HG03460 (cell line): ENCODE results near the gene ING3.
"Not testable (repeated sequence)": the region's sequence is repeated elsewhere in the genome, so short reads cannot be mapped to it uniquely, and the experiment has no call there.

ENCODE experiments used
- ATAC-seq: cut with Tn5 transposase; IDR thresholded peaks from one replicate; pipeline ENCODE4 v1.9.1; 2021; ENCODE audit not compliant: unreplicated experiment

Gene ING3

DNA sequence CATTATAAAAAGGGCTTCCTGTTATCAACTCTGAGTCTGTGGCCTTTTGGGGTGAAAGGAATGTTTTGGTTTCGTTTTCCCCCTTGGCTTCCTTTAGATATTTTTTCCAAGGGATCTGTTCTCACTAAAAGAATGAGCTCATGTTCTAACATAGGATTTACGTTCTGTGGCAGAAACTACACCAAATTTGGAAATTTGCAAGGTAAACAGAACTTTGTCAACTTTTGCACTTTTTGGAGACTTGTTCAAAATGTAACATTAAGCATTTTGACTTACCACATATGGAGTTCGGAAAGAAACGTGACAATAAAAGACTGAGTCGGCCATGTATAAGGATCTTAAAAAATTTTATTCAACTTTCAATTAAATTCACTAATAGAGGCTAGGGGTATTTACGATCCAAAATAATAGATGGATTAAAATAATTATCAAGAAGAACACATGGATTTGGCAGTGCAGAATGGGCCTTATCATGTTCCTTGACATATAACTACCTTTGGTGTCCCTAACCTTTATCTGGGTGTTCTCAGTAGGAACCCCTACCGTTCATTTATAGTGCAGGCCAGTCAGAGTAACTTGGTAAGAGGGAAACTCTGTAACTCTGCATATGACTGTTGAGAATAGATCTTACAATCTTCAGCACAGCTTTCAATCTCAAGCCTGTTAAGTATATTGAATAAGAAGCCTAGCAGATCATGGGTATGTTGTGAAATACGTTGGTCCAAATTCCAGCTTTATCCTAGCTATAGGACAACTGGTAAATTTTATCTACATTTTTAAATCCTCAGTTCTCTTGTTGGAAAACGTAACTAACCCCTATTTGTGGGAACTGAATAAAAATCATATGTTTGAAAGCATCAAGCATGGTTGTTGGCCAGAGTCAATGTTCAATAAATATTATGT, 49.8 kb downstream of the ING3 start:
- no peak for ATAC-seq

- no peak for ATAC-seq
These were observed 50.8 kb downstream of the ING3 start for GRCh38 chr7:121001234-121001906.

DNA sequence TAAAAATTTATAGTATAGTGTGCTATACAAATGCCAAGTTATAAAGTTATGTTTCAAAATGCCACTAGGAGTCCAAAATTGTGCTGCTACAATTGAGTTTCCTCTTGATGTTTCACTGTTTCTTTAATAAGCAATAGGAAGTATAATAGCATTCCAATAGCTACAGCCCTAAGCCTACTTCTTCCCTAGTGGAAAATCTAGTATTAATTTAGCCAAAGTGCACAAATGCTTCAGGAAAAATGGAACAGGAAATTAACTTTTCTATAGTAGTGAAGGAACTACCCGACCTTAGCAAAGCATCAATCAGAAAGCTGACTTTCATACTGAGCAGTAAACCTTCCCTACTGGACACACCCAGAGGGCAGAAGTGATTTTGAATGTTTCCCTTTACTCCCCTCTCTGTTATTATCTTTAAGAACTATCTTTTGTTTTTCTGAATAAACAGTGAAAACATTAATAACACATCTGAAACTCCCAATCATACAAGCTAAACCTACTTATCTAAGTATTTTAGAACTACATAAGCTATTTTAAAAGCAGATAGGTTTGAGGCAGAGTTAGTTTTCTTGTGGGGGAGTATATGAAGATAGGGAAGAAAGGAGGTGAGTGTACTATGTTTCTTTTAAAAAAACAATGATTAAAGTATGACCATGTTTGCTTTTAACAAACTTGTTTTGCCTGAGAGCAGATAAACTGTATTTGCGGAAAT, 51.6 kb downstream of the ING3 start:
- ATAC-seq: no peak

DNA sequence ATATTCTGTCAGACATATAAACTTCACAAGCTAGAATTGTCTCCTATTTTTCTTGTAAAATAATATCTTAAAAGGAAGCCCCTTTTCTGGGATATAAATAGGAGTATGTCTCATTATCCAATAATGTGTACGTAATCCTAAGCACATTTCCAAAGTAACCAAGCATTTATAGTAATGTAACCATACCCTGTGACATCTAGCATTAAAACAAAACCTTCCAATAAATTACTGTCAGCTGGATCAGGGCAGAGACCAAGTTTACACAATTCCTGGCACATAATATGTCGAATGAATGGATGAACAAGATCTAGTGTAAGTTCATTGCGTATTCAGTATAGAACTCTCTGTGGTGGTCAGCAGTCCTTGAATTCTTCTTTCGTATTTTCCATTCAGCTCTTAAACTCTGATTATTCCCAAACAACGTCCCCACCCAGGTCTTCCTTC, 52.2 kb downstream of the ING3 start:
- no peak for ATAC-seq

DNA sequence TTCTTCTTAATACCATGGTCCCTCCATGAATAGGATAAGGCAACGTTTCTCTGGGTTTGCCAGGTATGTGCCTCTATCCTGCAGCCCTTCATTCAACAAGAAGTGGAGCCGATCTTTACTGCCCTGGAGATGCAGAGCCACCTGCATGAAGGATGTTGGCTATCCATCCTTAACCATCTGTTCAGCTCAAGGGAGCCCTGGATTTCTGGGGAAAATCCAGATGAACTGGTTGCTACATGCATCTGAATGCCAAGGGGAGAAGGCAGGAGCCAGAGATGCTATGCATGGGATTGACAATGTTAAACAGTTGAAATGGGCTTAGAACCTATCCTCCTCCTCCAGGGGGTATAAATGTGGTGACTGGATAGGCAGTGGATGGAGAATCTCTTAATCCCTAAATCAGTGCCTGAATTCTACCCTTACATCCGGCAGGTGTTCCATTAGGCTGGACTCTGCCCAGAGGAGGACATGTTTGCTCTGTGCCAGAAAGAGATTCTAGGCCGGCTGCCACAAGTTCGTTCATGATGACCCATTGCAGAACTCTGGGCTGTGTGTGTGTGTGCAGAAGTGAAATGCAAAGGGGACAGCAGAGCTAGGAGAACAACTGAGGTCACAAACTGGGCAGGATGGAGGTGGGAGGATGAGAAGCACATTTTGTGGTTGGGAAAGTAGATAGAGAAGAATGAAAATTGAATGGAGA, 53.6 kb downstream of the ING3 start:
- no peak for ATAC-seq

- ATAC-seq: not testable (repeated sequence)
These were observed 54.5 kb downstream of the ING3 start for GRCh38 chr7:121005058-121005457.

GRCh38 chr7:121005996-121006584, 55.5 kb downstream of the ING3 start:
- ATAC-seq: no peak

DNA sequence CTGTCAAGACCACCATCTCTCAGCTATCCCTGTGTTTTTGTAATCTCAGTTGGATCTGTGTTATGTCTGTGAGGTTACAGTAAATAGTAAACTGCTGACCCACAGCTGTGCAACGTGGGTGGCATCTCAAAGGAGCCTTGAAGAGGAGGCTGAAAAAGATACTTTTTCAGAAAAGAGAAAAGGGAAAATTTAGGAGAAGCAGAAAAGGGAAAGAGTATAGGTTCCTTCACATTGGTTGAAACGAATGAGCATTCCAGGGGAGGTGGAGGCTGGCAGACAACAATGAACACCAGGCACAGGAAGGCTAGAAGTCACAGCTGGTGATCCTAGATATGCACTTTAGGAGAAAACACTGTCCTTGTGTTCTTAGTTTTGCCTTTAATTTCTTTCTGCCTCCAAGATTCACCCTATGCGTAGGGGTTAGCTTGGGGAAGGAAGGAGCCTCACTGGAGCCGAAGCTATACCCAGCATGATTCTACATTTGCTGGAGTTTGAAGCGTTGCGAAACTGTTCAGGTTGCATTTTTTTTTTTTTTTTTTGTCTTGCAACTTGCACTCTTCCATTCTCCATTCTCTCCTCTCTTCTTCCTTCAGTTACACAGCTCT, 56.2 kb downstream of the ING3 start:
- ATAC-seq: no peak

- no peak for ATAC-seq
These were observed 58.2 kb downstream of the ING3 start for GRCh38 chr7:121008816-121009215.

DNA sequence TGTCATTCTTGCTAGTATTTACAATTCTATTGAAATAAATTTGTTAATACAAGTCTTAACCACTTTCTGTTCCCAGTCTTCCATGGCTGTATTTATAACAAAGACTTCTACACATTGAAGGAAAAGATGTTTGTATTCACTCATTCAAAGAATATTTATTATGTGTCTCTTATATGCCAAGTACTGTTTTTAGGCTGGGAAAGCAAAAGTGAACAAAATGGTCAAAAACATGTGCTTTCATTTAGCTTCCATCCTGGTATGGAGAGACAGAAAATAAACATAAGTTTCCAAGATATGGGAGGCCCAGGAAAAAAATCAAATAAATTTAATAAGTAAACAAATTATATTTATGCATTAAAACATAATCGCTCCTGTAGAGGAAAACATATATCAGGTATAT, 60.8 kb downstream of the ING3 start:
- no peak for ATAC-seq

DNA sequence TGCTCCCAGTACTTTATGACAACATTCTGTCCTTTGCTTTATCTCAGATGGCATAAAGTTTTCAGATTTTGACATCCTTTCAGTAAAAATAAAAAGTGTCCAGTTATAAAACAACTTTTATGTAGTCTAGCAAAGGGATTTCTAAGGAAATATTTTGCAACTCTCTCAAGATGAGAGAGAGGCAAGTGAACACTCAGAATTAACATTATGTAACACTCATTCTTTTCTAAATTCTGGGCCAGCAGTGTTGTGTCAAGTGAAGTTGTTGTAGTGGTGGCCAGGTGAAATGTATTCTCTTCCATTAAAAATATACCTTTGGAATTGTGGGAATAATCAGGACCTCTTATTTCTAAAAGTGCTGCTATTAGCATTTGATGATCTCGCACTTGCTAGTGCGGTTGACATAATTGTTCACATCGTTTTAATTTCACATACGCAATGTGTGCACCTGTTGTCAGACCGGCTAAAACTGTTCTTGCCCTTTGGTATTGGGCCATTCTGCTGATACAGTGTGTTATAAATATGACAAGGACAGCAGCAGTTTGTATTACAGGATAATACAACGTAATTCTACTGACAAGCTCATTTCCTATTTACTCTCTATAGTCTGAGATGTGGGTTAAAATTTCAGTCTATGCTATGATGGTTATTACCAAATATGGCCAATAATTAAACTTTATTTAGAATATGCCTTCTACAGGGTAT, 61.7 kb downstream of the ING3 start:
- no peak for ATAC-seq

GRCh38 chr7:121012919-121013318, 62.3 kb downstream of the ING3 start:
- ATAC-seq: no peak

- ATAC-seq: no peak
These were observed 65.0 kb downstream of the ING3 start for GRCh38 chr7:121015560-121015959.

DNA sequence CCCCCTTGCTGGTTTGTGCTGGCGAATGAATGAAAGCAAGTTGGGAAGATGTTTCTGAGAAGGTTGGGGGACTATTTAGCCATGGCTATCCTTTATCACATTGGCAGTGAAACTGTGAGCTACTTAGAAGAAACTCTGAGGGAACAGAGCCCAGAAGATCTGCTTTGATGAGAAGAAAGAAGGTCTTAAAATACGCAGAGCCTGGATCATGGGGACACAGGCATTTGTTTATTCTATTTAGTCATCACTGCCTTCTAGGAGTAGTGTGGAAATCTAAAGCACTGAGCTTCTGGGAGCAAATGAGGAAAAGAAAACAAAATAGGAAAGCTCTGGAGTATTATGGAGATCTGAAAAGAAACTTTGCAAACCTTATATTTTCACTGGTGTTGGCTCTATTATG, 66.4 kb downstream of the ING3 start:
- no peak for ATAC-seq

GRCh38 chr7:121017586-121017985, 67.0 kb downstream of the ING3 start:
- no peak for ATAC-seq

GRCh38 chr7:121019018-121019417, 68.4 kb downstream of the ING3 start:
- ATAC-seq: no peak

DNA sequence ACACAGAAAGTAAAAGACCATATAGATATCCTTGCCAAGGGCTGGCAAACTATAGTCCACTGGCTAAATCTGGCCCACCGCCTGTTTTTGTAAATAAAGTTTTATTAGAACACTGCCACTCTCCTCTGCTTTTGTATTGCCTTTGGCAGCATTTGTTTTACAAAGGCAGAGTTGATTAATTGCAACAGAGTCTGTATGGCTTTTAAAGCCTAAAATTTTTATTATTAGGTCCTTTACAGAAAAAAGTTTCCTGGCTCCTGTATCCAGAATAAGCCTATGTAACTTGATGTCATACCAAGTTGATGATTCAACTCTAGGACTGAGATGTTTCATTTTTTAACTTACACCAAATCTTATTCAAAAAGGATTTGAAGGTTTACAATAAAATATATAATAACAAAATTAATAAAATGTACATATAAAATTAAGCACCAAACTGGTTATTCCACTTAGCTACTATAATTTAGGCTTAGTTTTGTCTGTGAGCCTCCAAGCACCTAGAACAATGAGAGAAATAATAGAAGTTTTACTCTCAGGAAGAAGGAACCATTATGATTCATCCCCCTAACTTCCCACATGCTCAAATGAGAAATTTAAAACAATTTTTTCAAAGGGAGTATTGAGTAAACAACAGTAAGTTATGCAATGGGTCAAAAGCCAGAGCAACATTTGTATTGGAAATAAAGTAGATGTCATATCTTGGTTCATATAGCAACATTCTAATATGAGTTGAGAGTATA, 69.8 kb downstream of the ING3 start:
- ATAC-seq: no peak

- no peak for ATAC-seq
These were observed 70.7 kb downstream of the ING3 start for GRCh38 chr7:121020989-121021969.
